IPS DF 6.9 (cell line): ENCODE data around the gene SLC39A11.

ENCODE experiments used
- DNase-seq: peaks from one replicate; pipeline ENCODE4 v3.0.0-alpha.2; 2013; ENCODE audit warnings: low read depth, low spot score
- H3K27ac ChIP-seq: one replicate; pipeline ENCODE4 v1.5.1; 2013; ENCODE audit warnings: low read length, control low read depth
- H3K27me3 ChIP-seq: 2 replicates; pipeline ENCODE4 v1.6.1; 2013; ENCODE audit warnings: mild to moderate bottlenecking, low read length; ENCODE audit not compliant: control insufficient read depth, insufficient read depth
- H3K36me3 ChIP-seq: 2 replicates; pipeline ENCODE4 v1.6.1; 2013; ENCODE audit warnings: low read length; ENCODE audit not compliant: control insufficient read depth, insufficient read depth
- H3K4me1 ChIP-seq: 2 replicates; pipeline ENCODE4 v1.6.1; 2013; ENCODE audit warnings: low read length; ENCODE audit not compliant: control insufficient read depth, insufficient read depth
- H3K4me3 ChIP-seq: 2 replicates; pipeline ENCODE4 v1.5.1; 2013; ENCODE audit warnings: mild to moderate bottlenecking, low read length
- H3K9me3 ChIP-seq: 2 replicates; pipeline ENCODE4 v1.6.1; 2013; ENCODE audit warnings: low read length, inconsistent platforms; ENCODE audit not compliant: control insufficient read depth, insufficient read depth
- WGBS: extraction: QIAGEN DNeasy Blood & Tissue Kit; methylation state at CpG from one replicate; pipeline ENCODE4 v1.1.7; 2013; ENCODE audit warnings: mixed read lengths, missing lambda C conversion rate; ENCODE audit not compliant: insufficient read length, insufficient coverage; 5-methylcytosine and 5-hydroxymethylcytosine counted together

The SLC39A11 gene

GRCh38 chr17:72970246-72970645 is 122.2 kb downstream of the SLC39A11 start:
- H3K36me3 ChIP-seq: no peaks in the 10 kb centered on the region
- DNase-seq: no peak
- no peak overlapping the region for H3K4me3 ChIP-seq
- no peaks in the 10 kb centered on the region for H3K9me3 ChIP-seq
- no CpG with 5 or more reads among the region's 5 CpGs for WGBS
- no peaks in the 10 kb centered on the region for H3K27me3 ChIP-seq
- H3K4me1 ChIP-seq: 0 out of 2 replicates have a peak, but pooled peaks cover 3% of the 10 kb centered on the region
- no peak overlapping the region for H3K27ac ChIP-seq

- H3K4me1 ChIP-seq: 0 out of 2 replicates have a peak, but pooled peaks cover 3% of the 10 kb centered on the region
- no peak for DNase-seq
- H3K36me3 ChIP-seq: no peaks in the 10 kb centered on the region
- no peak overlapping the region for H3K4me3 ChIP-seq
- no peaks in the 10 kb centered on the region for H3K27me3 ChIP-seq
- no peak overlapping the region for H3K27ac ChIP-seq
- no CpG with 5 or more reads among the region's 5 CpGs for WGBS
- no peaks in the 10 kb centered on the region for H3K9me3 ChIP-seq
These were observed 123.1 kb downstream of the SLC39A11 start for GRCh38 chr17:72969293-72969906.

- Histone ChIP-seq H3K36me3 (no peaks in the 10 kb centered on the region), H3K27ac (no peak overlapping the region), H3K9me3 (no peaks in the 10 kb centered on the region), H3K4me3 (no peak overlapping the region), H3K4me1 (0 out of 2 replicates have a peak, but pooled peaks cover 3% of the 10 kb centered on the region), H3K27me3 (no peaks in the 10 kb centered on the region)
- DNase-seq: no peak
- no CpG with 5 or more reads among the region's 9 CpGs for WGBS
These were observed 123.7 kb downstream of the SLC39A11 start for GRCh38 chr17:72968798-72969197.

GRCh38 chr17:72967977-72968585 is 124.4 kb downstream of the SLC39A11 start:
- DNase-seq: no peak
- Histone ChIP-seq H3K36me3 (no peaks in the 10 kb centered on the region), H3K27ac (no peak overlapping the region), H3K4me1 (0 out of 2 replicates have a peak, but pooled peaks cover 3% of the 10 kb centered on the region), H3K27me3 (no peaks in the 10 kb centered on the region), H3K9me3 (no peaks in the 10 kb centered on the region), H3K4me3 (no peak overlapping the region)
- WGBS: no CpG with 5 or more reads among the region's 5 CpGs

- no peaks in the 10 kb centered on the region for H3K9me3 ChIP-seq
- no peaks in the 10 kb centered on the region for H3K36me3 ChIP-seq
- H3K27ac ChIP-seq: no peak overlapping the region
- no peak overlapping the region for H3K4me3 ChIP-seq
- no peaks in the 10 kb centered on the region for H3K27me3 ChIP-seq
- H3K4me1 ChIP-seq: 0 out of 2 replicates have a peak, but pooled peaks cover 3% of the 10 kb centered on the region
- no CpG with 5 or more reads among the region's 8 CpGs for WGBS
- DNase-seq: no peak
These were observed 125.1 kb downstream of the SLC39A11 start for GRCh38 chr17:72967277-72967970.

- no CpG with 5 or more reads among the region's 3 CpGs for WGBS
- DNase-seq: no peak
- Histone ChIP-seq H3K9me3 (no peaks in the 10 kb centered on the region), H3K36me3 (no peaks in the 10 kb centered on the region), H3K27ac (no peak overlapping the region), H3K4me1 (no peaks in the 10 kb centered on the region), H3K4me3 (no peak overlapping the region), H3K27me3 (no peaks in the 10 kb centered on the region)
These were observed 130.4 kb downstream of the SLC39A11 start for GRCh38 chr17:72962106-72962505.

- Histone ChIP-seq H3K27me3 (no peaks in the 10 kb centered on the region), H3K27ac (no peak overlapping the region), H3K4me1 (peaks cover 4% of the 10 kb centered on the region; the same call in 1 of the 2 replicates), H3K36me3 (no peaks in the 10 kb centered on the region), H3K4me3 (no peak overlapping the region), H3K9me3 (no peaks in the 10 kb centered on the region)
- DNase-seq: no peak
- WGBS: no CpG with 5 or more reads among the region's 20 CpGs
These were observed 136.9 kb downstream of the SLC39A11 start for GRCh38 chr17:72955391-72956140.

GRCh38 chr17:72954579-72954978 is 137.9 kb downstream of the SLC39A11 start:
- no peak overlapping the region for H3K27ac ChIP-seq
- H3K4me3 ChIP-seq: no peak overlapping the region
- no peaks in the 10 kb centered on the region for H3K27me3 ChIP-seq
- peaks cover 4% of the 10 kb centered on the region; the same call in 1 of the 2 replicates for H3K4me1 ChIP-seq
- WGBS: no CpG with 5 or more reads among the region's 8 CpGs
- DNase-seq: no peak
- H3K36me3 ChIP-seq: no peaks in the 10 kb centered on the region
- H3K9me3 ChIP-seq: no peaks in the 10 kb centered on the region

GRCh38 chr17:72953621-72954020 is 138.9 kb downstream of the SLC39A11 start:
- Histone ChIP-seq H3K9me3 (no peaks in the 10 kb centered on the region), H3K4me3 (no peak overlapping the region), H3K27ac (no peak overlapping the region), H3K36me3 (no peaks in the 10 kb centered on the region), H3K4me1 (peaks cover 4% of the 10 kb centered on the region; the same call in 1 of the 2 replicates), H3K27me3 (no peaks in the 10 kb centered on the region)
- no CpG with 5 or more reads among the region's 11 CpGs for WGBS
- no peak for DNase-seq

- Histone ChIP-seq H3K36me3 (no peaks in the 10 kb centered on the region), H3K27me3 (no peaks in the 10 kb centered on the region), H3K4me3 (no peak overlapping the region), H3K27ac (no peak overlapping the region), H3K9me3 (no peaks in the 10 kb centered on the region), H3K4me1 (peaks cover 4% of the 10 kb centered on the region; the same call in 1 of the 2 replicates)
- WGBS: no CpG with 5 or more reads among the region's 10 CpGs
- DNase-seq: no peak
These were observed 139.7 kb downstream of the SLC39A11 start for GRCh38 chr17:72952641-72953315.
